HG03039 (cell line): Measurements from ENCODE around the gene SPOP.
"Not testable (repeated sequence)": the region's sequence is repeated elsewhere in the genome, so short reads cannot be mapped to it uniquely, and the experiment has no call there.

ENCODE experiments used
- ATAC-seq: cut with Tn5 transposase; IDR thresholded peaks from one replicate; pipeline ENCODE4 v1.9.1; 2021; ENCODE audit warnings: mild to moderate bottlenecking, moderate library complexity; ENCODE audit not compliant: unreplicated experiment

SPOP gene

DNA sequence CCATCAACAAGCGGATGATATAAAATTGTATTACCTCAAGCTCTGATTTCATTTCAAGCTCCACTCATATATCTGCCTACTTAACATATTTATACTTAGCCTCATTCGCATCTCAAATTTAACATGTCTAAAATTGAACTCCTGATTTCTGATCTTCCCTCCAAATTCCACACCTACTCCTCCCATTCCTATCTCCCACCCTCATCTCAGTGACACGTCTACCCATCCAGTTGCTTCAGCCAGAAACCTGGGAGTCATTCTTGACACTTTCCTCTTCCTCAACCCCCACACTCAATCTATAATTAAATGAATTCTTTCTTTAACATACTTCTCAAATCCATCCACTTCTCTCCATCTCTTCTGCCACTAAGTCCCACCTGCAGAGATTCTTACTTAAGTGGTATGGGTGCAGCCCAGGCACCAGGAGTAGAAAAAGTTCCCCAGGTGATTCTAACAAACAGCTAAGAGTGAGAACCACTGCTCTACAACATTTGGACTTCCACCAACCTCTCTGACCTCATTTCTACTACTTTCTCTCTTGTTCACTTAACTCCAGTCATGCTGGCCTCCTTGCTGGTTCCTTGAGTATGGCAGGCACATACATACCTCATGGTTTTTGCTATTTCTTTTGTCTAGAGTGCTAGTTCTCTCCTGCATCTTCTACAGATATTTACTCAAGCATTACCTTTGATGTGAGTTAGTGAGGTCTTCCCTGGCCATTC, 18.1 kb downstream of the SPOP start:
- no peak for ATAC-seq

DNA sequence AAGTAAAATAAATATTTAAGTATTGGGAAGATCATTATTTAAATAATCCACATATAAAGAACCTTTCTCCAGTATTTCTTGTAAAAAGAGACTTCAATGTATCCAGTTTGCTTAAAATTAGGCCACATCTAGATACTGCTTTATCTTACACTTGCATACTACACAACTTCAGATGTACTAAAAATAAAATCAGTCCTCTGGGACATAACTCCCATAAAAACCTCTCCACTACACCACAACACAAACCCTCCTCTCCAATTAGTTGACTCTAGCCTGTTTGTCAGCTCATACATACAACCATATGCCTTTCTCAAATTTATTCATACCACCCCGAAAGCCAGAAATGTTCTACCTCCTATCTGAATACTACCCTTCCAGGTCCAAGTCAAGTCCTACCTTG, 21.6 kb downstream of the SPOP start:
- ATAC-seq, result no peak

DNA sequence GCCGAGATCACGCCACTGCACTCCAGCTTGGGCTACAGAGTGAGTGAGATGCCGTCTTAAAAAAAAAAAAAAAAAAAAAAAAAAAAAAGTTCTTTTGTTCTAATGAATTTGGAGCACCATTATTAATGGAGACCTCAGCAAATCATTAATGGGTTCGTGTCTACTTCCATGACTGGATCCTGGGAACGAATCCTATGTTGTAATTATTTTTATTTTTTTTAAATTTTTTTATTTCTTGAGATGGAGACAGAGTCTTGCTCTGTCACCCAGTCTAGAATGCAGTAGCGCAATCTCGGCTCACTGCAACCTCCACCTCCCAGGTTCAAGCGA, 30.7 kb downstream of the SPOP start:
- no peak for ATAC-seq

DNA sequence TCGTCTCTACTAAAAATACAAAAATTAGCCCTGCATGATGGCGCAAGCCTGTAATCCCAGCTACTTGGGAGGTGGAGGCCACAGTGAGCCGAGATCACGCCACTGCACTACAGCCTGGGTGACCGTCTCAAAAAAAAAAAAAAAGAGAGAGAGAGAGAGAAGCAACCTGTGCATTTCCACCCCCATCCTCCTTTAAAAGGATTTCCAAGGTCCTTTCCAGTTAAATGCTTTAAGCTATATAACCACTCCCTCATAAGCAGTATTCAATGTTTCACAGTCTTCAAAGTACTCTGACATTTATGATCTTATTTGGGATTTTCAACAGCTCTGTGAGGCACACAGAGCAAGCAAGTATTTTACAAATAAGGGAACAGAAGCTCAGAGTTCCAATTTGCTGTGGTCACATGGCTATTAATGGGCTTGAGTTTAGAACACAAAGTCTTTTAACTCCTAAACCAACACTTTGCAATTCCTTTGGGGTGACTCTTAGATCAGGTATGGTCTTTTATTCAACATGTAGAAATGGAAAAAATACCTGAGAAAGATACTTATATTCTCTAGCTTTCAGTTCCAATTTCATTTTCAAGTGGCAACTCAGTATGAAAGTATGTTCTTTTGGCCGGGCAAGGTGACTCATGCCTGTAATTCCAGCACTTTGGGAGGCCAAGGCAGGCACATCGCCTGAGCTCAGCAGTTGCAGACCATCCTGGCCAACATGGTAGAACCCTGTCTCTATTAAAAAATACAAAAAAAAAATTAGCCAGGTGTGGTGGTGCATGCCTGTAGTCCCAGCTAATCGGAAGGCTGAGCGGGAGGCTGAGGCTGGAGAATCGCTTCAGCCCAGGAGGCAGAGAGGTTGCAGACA, 31.3 kb downstream of the SPOP start:
- no peak for ATAC-seq

DNA sequence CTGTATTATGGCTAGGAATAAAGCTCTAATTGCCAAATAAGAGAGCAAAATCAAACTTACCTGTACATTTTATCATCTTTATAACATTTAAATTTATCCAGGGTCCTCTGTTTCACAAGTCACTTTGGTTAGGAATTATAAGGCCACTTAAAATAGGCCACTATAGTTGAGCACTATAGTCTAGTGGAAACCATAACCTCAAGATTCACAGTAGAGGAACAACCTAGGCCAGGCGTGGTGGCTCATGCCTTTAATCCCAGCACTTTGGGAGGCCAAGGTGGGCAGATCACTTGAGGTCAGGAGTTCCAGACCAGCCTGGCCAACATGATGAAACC, 31.9 kb downstream of the SPOP start:
- not testable (repeated sequence) for ATAC-seq

DNA sequence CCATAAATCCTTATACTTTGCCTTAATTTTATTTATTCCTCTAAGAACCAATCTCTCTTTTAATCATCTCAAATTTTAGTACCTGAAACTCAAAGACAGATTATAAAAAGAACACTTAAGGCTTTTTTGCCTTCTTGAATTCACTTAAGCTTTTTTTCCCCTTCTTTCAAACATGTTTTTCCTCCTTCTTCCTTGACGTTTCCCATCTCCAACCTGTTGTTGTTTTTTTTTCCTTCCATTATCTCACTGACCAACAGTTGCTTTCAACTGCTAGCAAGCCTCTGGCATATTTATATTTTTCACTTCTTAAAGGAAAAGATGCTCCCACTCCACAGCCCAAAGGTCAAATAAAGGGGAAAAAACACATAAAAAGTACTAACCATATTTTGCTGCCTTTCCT, 32.2 kb downstream of the SPOP start:
- no peak for ATAC-seq

DNA sequence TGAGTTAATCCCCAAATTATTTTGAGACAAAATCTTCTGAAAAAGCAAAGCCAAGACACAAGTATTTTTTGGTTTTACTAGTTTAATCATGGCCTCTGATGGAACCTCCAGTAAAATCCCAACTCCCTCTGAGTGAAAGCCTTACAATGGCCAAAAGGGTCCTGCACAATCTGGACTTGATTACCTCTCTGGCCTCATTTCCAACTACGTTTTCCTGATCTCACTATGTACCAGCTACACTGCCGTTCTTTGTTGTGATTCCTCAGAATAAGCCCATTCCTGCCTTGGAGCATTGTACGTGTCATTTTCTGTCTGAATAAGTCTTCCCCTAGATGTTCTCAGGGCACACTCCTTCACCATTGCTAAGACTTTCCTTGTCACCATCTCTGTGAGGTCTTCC, 37.3 kb downstream of the SPOP start:
- ATAC-seq, result no peak

DNA sequence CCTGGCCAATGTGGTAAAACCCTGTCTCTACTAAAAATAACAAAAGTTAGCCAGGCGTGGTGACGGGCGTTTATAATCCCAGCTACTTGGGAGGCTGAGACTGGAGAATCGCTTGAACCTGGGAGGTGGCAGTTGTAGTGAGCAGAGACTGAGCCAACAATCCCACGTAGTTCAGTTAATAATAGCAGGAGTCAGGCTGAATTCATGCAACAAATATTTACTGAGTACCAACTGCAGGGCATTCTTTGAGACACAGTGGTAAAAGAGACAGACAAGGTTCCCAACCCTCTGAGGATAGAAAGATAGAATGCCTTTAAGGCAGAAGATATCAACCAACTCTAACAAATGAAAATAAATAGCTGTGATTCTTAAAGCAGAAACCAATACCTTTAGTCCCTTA, 39.1 kb downstream of the SPOP start:
- no peak for ATAC-seq

DNA sequence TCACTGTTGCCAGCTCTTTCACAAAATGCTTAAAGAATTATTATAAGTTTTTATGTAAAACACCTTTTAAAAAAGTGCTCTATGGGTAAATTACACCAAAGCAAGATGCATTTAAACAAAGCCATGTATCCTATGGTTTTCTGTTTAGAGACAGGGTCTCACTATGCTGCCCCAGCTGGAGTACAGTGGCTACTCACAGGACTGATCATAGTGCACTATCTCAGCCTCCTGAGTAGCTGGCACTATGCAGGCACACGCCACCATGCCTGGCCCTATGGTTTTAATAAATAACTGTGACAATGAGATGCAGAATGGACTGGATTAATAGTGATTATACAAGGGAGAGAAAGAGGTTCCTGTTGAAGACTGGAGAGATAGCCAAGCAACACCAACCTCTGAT, 40.2 kb downstream of the SPOP start:
- ATAC-seq, result no peak

DNA sequence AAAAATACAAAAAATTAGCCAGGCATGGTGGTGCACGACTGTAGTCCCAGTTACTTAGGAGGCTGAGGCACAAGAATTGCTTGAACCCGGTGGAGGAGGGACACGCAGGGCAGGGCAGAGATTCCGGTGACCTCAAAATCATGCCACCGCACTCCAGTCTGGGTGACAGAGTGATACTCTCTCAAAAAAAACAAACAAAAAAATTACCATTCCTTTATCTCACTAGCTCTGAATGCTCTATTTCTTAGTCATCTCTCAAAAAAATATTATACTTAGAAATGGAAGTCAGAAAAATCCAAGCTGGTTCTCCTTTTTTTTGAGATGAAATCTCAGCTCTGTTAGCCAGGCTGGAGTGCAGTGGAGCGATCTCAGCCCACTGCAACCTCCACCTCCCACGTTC, 40.8 kb downstream of the SPOP start:
- ATAC-seq, result no peak

DNA sequence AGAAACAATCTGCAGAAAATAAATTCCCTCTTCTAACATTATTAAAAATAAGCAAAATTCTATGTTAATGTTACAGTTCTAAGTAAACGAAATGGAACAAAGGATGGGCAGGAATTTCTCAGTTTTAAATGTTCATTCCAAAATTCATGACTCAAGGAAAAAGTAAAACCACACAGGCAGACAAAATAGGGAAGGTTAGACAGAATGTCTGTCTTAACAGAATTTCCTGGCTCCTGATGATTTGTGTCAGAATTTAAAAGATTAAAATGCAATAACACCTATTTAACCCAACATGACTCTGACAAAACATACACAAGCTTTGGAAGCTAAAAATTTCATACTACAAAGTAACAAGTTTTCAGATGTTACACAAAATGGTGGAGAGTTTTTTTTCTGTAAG, 42.8 kb downstream of the SPOP start:
- no peak for ATAC-seq

DNA sequence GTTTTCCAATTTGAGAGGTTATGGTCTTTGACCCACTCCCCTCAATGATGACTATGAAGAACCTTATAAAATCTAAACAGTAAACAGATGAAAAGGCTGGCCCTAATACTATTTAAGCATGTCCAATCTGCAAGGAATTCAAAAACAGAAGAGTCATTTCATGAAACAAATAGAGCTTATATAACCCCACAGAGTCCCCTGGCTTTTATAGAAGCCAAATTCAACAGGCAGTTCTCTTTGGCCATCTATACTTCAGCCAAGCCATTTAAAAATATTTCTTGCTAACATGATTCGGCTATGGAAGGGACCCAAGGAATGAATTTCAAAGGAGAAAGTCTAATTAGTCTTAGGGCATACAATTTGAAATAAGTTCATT, 43.4 kb downstream of the SPOP start:
- ATAC-seq, result no peak

DNA sequence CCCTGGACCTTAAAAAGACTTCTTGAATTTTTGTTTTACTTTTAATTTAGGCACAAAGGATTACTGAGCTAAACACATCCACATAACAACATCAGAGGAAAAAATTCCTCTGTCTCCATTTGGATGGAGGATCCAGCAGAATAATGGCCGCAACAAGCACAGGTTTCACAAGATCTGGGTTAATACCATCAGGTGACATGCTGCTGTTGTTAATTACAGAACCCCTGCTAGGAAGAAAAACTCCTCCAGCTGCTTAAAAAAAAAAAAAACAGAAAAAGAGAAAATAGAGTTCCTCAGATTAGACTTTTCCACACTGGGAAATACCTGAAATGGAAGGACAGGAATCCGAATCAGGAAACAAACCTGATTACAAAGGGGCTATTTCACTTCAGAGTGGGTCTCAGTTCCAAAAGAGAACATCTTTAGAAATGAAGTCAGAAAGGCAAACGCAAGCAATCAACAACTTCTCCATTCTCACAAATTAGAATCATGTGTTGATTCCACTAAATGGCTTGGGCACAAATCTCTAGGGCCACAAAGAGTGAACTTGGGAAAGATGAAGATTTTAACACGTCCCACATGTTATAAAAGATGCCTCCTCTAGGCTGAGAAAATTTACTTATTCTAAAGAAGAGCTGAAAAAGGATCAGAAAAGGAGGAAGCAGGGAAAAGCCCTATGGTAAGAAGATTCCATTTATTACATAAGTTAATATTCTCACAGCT, 44.0 kb downstream of the SPOP start:
- ATAC-seq, result no peak

DNA sequence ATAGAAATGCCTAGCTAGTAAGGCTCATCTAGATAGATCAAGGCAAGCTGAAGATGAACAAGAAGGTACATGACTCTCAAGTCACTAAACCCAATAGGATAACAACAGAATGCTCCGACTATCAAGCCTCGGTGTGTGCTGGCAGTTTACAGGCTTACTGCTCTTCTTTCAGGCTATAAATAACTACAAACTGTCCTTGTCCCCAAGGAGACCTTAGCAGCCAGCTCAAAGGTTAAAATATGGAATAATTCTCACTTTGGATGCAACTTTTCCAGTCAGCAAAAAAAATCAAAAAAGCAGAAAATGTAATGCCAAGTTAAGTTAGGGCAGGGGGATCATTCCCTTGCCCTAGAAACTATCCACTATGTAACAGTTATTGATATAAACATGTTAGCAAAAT, 44.6 kb downstream of the SPOP start:
- ATAC-seq, result no peak

DNA sequence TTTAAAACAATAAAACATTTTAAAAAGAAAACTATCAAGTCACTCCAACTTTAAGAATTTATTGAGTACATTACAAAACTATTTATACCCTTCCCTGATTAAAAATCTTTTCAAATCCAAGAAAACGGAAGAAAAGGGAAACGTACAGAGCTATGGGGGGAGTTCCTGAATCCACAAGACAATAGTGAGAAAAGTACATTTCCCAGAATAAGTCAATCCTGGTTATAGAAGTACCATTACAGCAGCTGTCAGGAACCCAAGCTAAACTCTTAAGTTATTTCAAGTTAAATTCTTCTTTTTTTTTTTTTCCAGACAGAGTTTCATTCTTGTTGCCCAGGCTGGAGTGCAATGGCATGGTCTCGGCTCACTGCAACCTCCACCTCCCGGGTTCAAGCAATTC, 45.7 kb downstream of the SPOP start:
- no peak for ATAC-seq

DNA sequence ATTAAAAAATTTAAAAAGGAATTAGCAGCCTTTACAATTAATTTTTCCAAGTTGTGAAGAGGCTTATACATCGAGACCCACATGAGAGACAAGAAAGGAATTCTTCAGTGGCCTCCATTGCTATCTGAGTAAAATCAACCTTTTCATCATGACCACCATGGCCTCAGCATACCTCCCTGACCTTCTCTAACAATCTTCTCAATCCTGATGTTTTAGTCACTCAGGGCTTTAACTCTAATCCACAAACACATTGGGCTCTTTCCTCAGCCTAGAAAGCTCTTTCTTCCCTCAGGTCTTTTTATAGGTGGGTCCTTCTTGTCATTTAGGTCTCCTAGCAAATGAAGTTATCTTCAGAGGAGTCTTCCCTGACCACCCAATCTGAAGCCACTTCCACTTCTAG, 46.4 kb downstream of the SPOP start:
- ATAC-seq, result no peak

DNA sequence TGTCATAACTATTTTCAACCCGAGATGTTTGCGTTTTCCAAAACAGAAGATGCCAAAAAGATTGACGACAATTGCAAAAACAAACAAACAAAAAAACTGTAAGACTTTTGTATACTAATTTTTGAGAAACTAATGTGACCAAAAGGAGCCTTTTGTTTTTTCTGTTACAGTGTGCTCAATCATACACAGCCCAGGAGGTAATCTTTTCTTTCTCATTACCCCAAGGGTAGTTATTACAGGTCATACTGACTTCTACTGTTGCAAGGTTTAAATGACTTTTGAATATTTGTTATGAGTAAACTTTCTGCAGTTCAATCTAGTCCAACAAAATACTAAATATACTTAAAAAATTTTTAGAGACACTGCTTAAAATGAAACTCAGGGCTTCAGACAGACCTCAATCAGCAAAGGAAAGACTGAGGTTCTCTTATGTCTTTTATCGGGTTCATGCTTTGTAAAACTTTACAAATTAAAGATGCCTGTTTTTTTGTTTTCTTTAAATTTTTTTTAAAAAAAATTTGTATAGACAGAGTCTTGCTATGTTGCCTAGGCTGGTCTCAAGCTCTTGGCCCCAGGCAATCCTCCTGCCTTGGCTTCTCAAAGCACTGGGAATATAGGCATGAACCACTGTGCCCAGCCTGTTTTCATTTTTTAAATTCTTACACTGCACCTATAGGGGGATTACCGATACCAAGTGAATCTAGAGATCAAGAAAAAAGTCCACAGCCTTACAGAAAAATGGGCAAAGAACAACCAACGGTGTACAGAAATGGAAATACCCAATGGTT, 47.6 kb downstream of the SPOP start:
- no peak for ATAC-seq

DNA sequence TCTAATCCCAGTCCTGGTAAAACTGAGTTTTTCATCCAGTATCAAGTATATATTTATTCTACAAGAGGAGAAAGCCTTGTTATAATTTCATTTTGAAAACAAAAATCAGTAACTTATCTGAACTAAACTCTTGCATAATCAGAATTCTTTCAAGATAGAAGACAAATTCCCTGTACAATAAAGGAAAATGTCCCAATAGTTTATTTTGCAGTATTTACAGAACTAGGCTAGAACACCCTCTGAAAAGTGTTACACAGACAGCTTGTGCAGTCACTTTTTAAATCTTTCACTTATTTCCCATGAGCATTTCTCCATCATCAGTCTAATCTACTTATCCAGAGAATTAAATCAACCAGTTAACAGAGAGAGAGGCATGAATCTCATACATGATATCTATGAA, 48.5 kb downstream of the SPOP start:
- ATAC-seq, result no peak

DNA sequence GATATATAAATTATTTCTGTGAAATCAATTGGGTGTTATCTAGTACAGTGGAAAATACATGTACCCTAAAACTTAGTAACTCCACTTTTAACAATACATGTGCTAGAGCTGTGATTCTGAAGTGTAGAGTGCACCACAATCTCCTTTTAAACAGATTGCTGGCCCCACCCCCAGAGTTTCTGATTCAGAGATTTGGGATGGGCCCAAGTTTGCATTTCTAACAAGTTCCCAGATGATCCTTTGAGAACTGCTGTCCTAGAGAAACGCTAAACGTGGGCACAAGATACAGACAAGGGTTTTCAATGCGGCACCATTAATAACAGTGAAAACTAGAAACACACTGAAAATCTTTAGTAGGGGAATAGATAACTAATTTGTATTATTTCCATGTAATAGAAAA, 53.0 kb downstream of the SPOP start:
- no peak for ATAC-seq

DNA sequence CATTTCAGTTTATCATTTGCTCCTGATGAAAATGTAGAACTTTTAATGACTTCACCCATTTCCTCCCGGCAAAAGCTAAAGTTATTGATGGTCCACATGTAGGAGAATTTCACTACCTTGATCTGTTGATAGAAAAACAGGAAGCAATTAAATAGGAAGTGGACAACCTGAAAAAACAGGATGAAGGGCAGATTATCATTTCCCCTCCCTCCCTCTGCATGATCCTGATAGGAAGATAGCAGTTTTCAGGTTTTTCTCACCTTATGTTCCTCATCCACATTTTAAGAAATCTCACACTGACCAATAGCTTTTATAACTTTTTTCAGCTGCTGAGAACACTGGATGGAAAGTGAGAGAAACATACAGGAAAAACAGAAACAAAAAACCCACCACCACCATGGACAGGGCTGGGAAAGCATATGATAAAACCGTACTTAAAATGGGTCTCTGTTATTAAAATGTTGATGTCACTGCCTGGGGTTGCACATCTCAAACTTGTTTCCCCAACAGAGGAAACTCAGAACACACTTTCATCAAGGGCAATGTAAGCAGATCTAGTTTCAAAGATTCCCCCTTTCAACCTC, 55.9 kb downstream of the SPOP start:
- ATAC-seq, result no peak

DNA sequence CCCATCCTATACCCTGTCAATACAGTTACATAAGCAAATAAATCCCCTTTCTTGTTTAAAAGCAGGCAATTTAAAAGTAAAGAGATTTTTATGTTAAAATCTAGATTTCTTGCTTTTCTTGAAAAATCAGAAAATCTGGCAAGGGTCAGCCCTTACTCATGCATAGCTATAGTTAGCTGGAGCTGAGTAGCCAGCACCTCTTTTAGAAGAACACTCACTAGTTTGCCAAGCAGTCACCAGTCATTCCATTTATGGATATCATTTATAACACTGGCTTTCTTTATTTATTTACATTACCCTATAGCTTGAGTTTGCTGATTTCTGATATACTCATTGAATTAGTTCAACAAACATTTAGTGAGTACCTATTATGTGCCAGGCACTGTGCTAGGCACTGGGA, 56.5 kb downstream of the SPOP start:
- no peak for ATAC-seq
